ENCODE data around the gene CBY2.

GRCh38 chr13:45713106-45713690, 11.1 kb downstream of the CBY2 start:
- no peak for TF ChIP-seq CTCF (conservative IDR thresholded peaks at IDR 0.05; ENCODE audit: low read depth, low read length)
- TF ChIP-seq EZH2phosphoT487 (IDR thresholded peaks at IDR 0.05; ENCODE audit: borderline replicate concordance, low read length): no peak
- TF ChIP-seq EZH2 (IDR thresholded peaks at IDR 0.05; ENCODE audit: low read length, unreplicated experiment): no peak
